AG09309 (cell line): ENCODE data around the gene MAP3K19.

Experiments
- DNase-seq: peaks from one replicate; pipeline ENCODE4 v3.0.0-alpha.2; 2010; ENCODE audit warnings: low read depth
- H3K4me3 ChIP-seq: 2 replicates; pipeline ENCODE4 v1.5.1; 2011; ENCODE audit warnings: mild to moderate bottlenecking, low read depth, low read length, moderate library complexity; ENCODE audit not compliant: control insufficient read depth
- CTCF ChIP-seq: IDR thresholded peaks from 2 replicates; pipeline ENCODE4 v1.5.1; 2011; ENCODE audit warnings: mild to moderate bottlenecking, low read depth, low read length, inconsistent platforms; ENCODE audit not compliant: insufficient read depth, control insufficient read depth; ENCODE audit errors: missing control alignments

Gene MAP3K19

GRCh38 chr2:135047300-135047699 is at the start of gene MAP3K19:
MAP3K19 (minus strand) TSS chr2:135047447; CDS start chr2:135024647, 22,800 bp downstream.
- H3K4me3 ChIP-seq, result no peak within 1 kb of the TSS
- no peak for TF ChIP-seq CTCF
- no peak for DNase-seq

- H3K4me3 ChIP-seq, result no peak overlapping the region
- DNase-seq, result no peak
- TF ChIP-seq CTCF, result no peak
These were observed 49.6 kb upstream of the MAP3K19 start for GRCh38 chr2:135096665-135097446.

GRCh38 chr2:135095591-135095990 is 48.3 kb upstream of the MAP3K19 start:
- TF ChIP-seq CTCF, result no peak
- no peak overlapping the region for H3K4me3 ChIP-seq
- DNase-seq, result no peak

GRCh38 chr2:135094508-135094907 is 47.3 kb upstream of the MAP3K19 start:
- H3K4me3 ChIP-seq, result no peak overlapping the region
- TF ChIP-seq CTCF, result no peak
- DNase-seq, result no peak

- H3K4me3 ChIP-seq, result no peak overlapping the region
- no peak for DNase-seq
- TF ChIP-seq CTCF, result no peak
These were observed 46.6 kb upstream of the MAP3K19 start for GRCh38 chr2:135093670-135094330.

- TF ChIP-seq CTCF, result no peak
- DNase-seq, result no peak
- H3K4me3 ChIP-seq, result no peak overlapping the region
These were observed 45.9 kb upstream of the MAP3K19 start for GRCh38 chr2:135093193-135093592.
